Body of pancreas (tissue), 4 donors: ENCODE data around the gene FAM170B. TPM values are rescaled to one million over a fixed set of nuclear protein-coding genes. Genes with fewer than 3 reads are reported as not detected.

Source experiments
- ATAC-seq: fragments of 150-250 bp; one replicate; pipeline ENCODE4 v1.9.1; 2016
- DNase-seq, 4 donors: peaks; one replicate each; pipeline ENCODE4 v3.0.0-alpha.2; 2019
- H3K27ac ChIP-seq, 4 donors: fragments of 200-600 bp; sonication (generic); 1 replicate in 3 of 4; 2 replicates in 1 of 4; pipeline versions ENCODE4 v1.5.1 to v1.6.1; 2016 to 2019; ENCODE audit warnings: mild to moderate bottlenecking in 1 of 4, mixed read lengths in 1 of 4, moderate library complexity in 1 of 4
- H3K27me3 ChIP-seq, 2 donors: fragments of 200-600 bp; sonication (generic); one replicate each; pipeline ENCODE4 v1.6.0; 2016; ENCODE audit warnings: mild to moderate bottlenecking in 1 of 2
- H3K36me3 ChIP-seq, 2 donors: fragments of 200-600 bp; sonication (generic); replicated peaks in 1 of 2; 2 replicates each; pipeline ENCODE4 v1.5.1; 2016; ENCODE audit warnings: low read depth in 2 of 2; ENCODE audit not compliant: insufficient read depth in 1 of 2
- H3K4me1 ChIP-seq: fragments of 200-600 bp; sonication (generic); one replicate; pipeline ENCODE4 v1.6.0; 2016
- H3K4me3 ChIP-seq, 2 donors: fragments of 200-600 bp; sonication (generic); 1 replicate in 1 of 2; 2 replicates in 1 of 2; pipeline ENCODE4 v1.5.1; 2016 to 2019
- H3K9me3 ChIP-seq, 3 donors: fragments of 200-600 bp; sonication (generic); 1 replicate in 2 of 3; 2 replicates in 1 of 3; pipeline ENCODE4 v1.5.1; 2016
- CTCF ChIP-seq, 7 experiments: fragments of 450-650 bp in 4 of 7; fragments of 200-600 bp in 3 of 7; sonication (generic) in 3 of 7; IDR thresholded peaks; one replicate each; pipeline ENCODE4 v1.5.1; 2016 to 2019; ENCODE audit warnings: antibody characterized with exemption in 7 of 7
- POLR2A ChIP-seq, 3 donors: fragments of 450-650 bp; IDR thresholded peaks; one replicate each; pipeline ENCODE4 v1.6.1; 2016; ENCODE audit warnings: antibody characterized with exemption in 3 of 3, mild to moderate bottlenecking in 2 of 3
- WGBS, 2 donors: methylation state at CpG; one replicate each; pipeline ENCODE4 v1.1.5; 2017; 5-methylcytosine and 5-hydroxymethylcytosine counted together
- intact Hi-C: fragments of 100-400 bp; cut with DNase I; formaldehyde crosslinking; loops from one replicate; pipeline ENCODE4 v1.15.1; 2023
- total RNA-seq, 2 donors: library from RNA; depleted of rRNA; stranded (reverse); fragments of >200 nt; gene quantifications; one replicate each; pipeline ENCODE4 v1.1.0, GENCODE V29; 2016

FAM170B gene
- total RNA-seq, 2 donors from 2014 or later, result not detected

- H3K4me1 ChIP-seq, result peaks cover 6% of the 10 kb centered on the region
- H3K27ac ChIP-seq, result no peak overlapping the region
- TF ChIP-seq POLR2A (IDR thresholded peaks at IDR 0.05) (no peak), CTCF (IDR thresholded peaks at IDR 0.05) (no peak)
- WGBS, 2 donors, result 52 to 55% methylated on average over 2 to 3 of the region's 3 CpGs
- ATAC-seq, result no peak
- H3K4me3 ChIP-seq, result no peak overlapping the region
- intact Hi-C loops, result no loop called here
- no peaks in the 10 kb centered on the region for H3K36me3 ChIP-seq
- DNase-seq, result no peak
- no peaks in the 10 kb centered on the region for H3K9me3 ChIP-seq
- no peaks in the 10 kb centered on the region for H3K27me3 ChIP-seq
Measured at GRCh38 chr10:49113741-49114141, 20.1 kb downstream of the FAM170B start.

- no peak overlapping the region for H3K4me3 ChIP-seq
- H3K4me1 ChIP-seq, result peaks cover 6% of the 10 kb centered on the region
- no peaks in the 10 kb centered on the region for H3K36me3 ChIP-seq
- intact Hi-C loops, result no loop called here
- no peak for DNase-seq
- no peaks in the 10 kb centered on the region for H3K27me3 ChIP-seq
- no peaks in the 10 kb centered on the region for H3K9me3 ChIP-seq
- TF ChIP-seq CTCF (IDR thresholded peaks at IDR 0.05) (no peak), POLR2A (IDR thresholded peaks at IDR 0.05) (no peak)
- 30 to 41% methylated on average over 3 of the region's 3 CpGs for WGBS, 2 donors
- H3K27ac ChIP-seq, result no peak overlapping the region
- no peak for ATAC-seq
Measured at GRCh38 chr10:49112851-49113250, 21.0 kb downstream of the FAM170B start.

- Histone ChIP-seq H3K27ac (no peak overlapping the region), H3K27me3 (no peaks in the 10 kb centered on the region), H3K36me3 (no peaks in the 10 kb centered on the region), H3K4me3 (no peak overlapping the region), H3K4me1 (peaks cover 6% of the 10 kb centered on the region), H3K9me3 (no peaks in the 10 kb centered on the region)
- WGBS, 2 donors, result 63 to 69% methylated on average over 3 of the region's 3 CpGs
- intact Hi-C loops, result no loop called here
- no peak for TF ChIP-seq CTCF (IDR thresholded peaks at IDR 0.05)
- TF ChIP-seq POLR2A (IDR thresholded peaks at IDR 0.05), result no peak
- ATAC-seq (no peak), DNase-seq (no peak)
Measured at GRCh38 chr10:49112098-49112497, 21.7 kb downstream of the FAM170B start.

- H3K4me1 ChIP-seq, result peaks cover 14% of the 10 kb centered on the region
- H3K27me3 ChIP-seq, result no peaks in the 10 kb centered on the region
Measured at GRCh38 chr10:49111320-49111698, 22.5 kb downstream of the FAM170B start.

More at GRCh38 chr10:49111320-49111698, 22.5 kb downstream of the FAM170B start:
- Histone ChIP-seq H3K4me3 (no peak overlapping the region), H3K9me3 (no peaks in the 10 kb centered on the region), H3K36me3 (no peaks in the 10 kb centered on the region), H3K27ac (no peak overlapping the region)
- intact Hi-C loops, result no loop called here
- 51 to 58% methylated on average over 7 to 8 of the region's 8 CpGs for WGBS, 2 donors
- ATAC-seq, result no peak
- DNase-seq, result no peak
- TF ChIP-seq POLR2A (IDR thresholded peaks at IDR 0.05) (no peak), CTCF (IDR thresholded peaks at IDR 0.05) (no peak)
